Skeletal muscle satellite cell (primary cell): Measurements from ENCODE around the gene CREBRF.
A peak's percentile ranks its signal among the peaks of the same experiment; 100 is the strongest.
"Not testable (repeated sequence)": the region's sequence is repeated elsewhere in the genome, so short reads cannot be mapped to it uniquely, and the experiment has no call there.

Experiments
- H3K27me3 ChIP-seq: 2 replicates; pipeline ENCODE4 v1.7.0; 2013; ENCODE audit warnings: low read length; ENCODE audit not compliant: control insufficient read depth, insufficient read depth
- H3K36me3 ChIP-seq: 2 replicates; pipeline ENCODE4 v1.7.0; 2013; ENCODE audit warnings: mild to moderate bottlenecking, control low read depth, low read length; ENCODE audit not compliant: insufficient read depth
- H3K4me1 ChIP-seq: 2 replicates; pipeline ENCODE4 v1.7.0; 2013; ENCODE audit warnings: low read length; ENCODE audit not compliant: control insufficient read depth, insufficient read depth
- H3K4me2 ChIP-seq: 2 replicates; pipeline ENCODE4 v1.7.0; 2013; ENCODE audit warnings: mild to moderate bottlenecking, low read length
- H3K4me3 ChIP-seq: 2 replicates; pipeline ENCODE4 v1.7.0; 2013; ENCODE audit warnings: low read length
- H3K9ac ChIP-seq: 2 replicates; pipeline ENCODE4 v1.7.0; 2013; ENCODE audit warnings: mild to moderate bottlenecking, low read depth, low read length, moderate library complexity
- H3K9me3 ChIP-seq: replicated peaks from 2 replicates; pipeline ENCODE4 v1.7.0; 2013; ENCODE audit warnings: mild to moderate bottlenecking, control low read depth, low read length

CREBRF gene

DNA sequence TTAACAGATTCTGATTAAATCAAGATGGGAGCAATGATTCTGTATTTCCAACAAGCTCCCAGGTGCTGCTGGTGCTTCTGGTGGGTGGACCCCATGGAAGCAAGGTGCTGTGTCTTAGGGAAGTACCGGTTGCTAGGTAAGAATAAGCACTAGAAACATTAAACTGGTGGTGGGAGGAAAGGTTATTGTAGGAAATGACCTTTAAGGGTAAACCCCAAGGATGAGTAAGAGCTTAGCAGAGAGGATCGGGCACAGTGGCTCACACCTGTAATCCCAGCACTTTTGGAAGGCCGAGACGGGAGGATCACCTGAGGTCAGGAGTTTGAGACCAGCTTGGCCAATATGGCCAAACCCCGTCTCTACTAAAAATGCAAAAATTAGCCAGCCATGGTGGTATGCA is 16.2 kb upstream of the CREBRF start:
- Histone ChIP-seq H3K27me3 (no peaks in the 10 kb centered on the region), H3K9me3 (no peaks in the 10 kb centered on the region), H3K4me1 (peaks cover 13% of the 10 kb centered on the region), H3K9ac (no peak overlapping the region), H3K4me2 (no peak overlapping the region), H3K4me3 (no peak overlapping the region), H3K36me3 (peaks cover 12% of the 10 kb centered on the region)

DNA sequence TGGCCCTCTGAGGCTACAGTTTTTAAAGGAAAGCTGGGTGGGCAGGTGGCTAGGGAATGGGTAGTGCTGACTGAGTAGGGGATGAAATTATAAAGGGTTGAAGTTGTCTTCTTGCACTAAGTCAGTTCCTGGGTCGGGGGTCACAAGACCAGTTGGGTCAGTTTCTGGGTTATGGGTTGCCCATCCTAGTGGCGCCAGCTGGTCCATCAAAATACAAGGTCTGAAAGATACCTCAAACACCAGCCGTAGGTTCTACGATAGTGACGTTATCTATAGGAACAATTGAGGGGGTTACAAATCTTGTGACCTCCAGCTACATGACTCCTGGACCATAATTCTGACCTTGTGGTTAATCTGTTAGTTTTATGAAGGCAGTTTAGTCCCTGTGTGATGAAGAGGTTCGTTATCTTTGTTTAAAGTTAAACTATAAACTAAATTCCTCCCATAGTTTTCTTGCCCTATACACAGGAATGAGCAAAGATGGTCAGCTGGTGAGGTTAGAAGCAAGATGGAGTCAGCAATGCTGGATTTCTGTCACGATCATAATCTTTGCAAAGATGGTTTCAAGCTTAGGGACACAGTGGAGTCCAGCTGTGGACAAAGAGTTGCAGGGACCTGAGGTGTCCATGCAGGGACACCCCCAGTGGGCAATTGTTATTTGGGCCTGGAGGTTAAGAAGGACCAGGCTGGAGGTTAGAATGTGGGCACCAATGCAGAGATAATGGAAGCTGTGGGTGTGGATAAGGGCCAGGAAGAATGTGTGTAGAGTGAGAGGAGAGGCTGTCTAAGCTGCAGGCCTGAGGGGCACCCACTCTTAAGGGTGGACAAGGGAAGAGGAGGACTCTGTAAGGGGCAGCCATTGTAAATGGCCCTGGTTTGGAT is 14.0 kb upstream of the CREBRF start:
- Histone ChIP-seq H3K4me2 (no peak overlapping the region), H3K27me3 (no peaks in the 10 kb centered on the region), H3K4me1 (no peaks in the 10 kb centered on the region), H3K9ac (no peak overlapping the region), H3K36me3 (no peaks in the 10 kb centered on the region), H3K4me3 (no peak overlapping the region), H3K9me3 (no peaks in the 10 kb centered on the region)

DNA sequence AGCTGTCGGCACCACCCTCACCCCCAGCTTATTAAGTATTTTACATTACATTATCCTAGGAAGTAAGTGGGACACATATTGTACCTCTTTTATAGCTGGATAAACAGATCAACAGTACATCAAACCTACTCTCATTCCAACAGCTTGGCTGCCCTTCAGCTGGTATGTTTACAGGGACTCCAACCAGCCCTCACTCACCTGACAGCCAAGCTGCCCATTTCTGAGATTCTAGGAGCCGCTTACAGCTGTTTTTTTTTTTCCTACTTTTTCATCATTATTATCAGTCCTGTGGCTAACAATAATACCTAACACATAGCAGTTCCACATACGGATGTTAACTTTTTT is 13.4 kb upstream of the CREBRF start:
- Histone ChIP-seq H3K36me3 (no peaks in the 10 kb centered on the region), H3K27me3 (no peaks in the 10 kb centered on the region), H3K4me1 (no peaks in the 10 kb centered on the region), H3K4me2 (no peak overlapping the region), H3K4me3 (no peak overlapping the region), H3K9me3 (no peaks in the 10 kb centered on the region), H3K9ac (no peak overlapping the region)

DNA sequence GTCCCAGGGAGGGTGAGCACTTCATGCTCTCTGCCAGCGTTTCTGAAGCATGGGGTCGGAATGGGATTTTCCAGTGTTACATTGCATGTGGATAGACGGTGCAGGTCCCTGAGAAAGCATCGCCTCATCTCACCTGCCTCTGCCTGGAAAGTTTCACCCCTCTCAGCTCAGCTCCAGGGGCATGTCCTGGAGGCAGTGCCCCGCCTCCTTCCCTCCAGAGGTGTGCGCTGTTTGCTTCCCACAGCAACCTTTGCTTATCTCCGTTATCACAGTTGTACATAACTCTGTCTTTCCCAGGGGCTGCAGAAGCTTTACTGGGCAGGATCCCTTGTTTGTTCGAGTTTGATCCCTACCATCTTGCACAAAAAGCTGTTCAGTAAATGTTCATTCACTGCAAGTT is 10.7 kb upstream of the CREBRF start:
- Histone ChIP-seq H3K4me2 (no peak overlapping the region), H3K36me3 (no peaks in the 10 kb centered on the region), H3K9me3 (no peaks in the 10 kb centered on the region), H3K9ac (no peak overlapping the region), H3K4me3 (no peak overlapping the region), H3K4me1 (peaks cover 4% of the 10 kb centered on the region), H3K27me3 (no peaks in the 10 kb centered on the region)

DNA sequence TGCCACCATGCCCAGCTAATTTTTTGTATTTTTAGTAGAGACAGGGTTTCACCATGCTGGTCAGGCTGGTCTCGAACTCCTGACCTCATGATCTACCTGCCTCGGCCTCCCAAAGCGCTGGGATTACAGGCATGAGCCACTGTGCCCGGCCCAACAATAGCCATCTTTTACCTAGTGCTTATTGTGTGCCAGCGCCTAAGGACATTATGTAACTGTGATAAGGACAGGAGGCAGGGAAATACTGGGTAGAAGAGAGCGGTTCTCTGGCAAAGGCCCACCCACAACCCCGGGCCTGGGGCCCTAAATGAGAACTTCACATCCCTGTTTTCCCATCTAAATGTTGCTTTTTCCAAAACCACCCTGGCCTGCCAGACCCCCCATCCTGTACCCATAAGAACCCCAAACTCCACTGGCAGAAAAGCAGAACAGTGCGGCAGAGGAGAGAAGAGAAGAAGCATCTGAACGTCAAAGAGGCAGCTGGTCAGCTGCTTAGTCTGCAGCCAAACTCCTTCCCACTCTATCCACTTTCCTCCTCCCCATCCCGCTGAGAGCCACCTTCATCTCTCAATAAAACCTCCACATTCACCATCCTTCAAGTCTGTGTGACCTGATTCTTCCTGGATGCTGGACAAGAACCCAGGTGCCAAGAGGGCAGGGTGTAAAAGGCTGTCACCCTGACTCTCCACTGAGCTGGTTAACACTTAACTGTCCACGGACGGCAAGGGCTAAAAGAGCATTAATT is 8.9 kb upstream of the CREBRF start:
- not testable (repeated sequence) for H3K9ac ChIP-seq, H3K36me3 ChIP-seq, H3K9me3 ChIP-seq, H3K4me2 ChIP-seq, H3K27me3 ChIP-seq, H3K4me3 ChIP-seq
- H3K4me1 ChIP-seq: peaks cover 15% of the 10 kb centered on the region

DNA sequence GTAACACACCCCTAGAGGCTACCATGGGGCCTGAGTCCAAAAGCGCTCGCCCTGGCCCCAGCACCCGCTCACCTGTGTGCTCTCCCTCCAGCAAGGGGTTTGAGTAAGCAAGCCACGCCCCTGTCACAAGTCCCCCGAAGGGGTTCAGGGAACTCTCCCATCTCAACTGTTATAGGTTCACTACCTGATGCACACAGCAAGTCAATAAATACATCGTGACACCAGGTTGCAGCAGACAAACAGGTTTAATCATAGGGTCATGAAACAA is 8.4 kb upstream of the CREBRF start:
- Histone ChIP-seq H3K27me3 (no peaks in the 10 kb centered on the region), H3K4me2 (no peak overlapping the region), H3K9me3 (no peaks in the 10 kb centered on the region), H3K9ac (no peak overlapping the region), H3K36me3 (no peaks in the 10 kb centered on the region), H3K4me1 (peaks cover 20% of the 10 kb centered on the region), H3K4me3 (no peak overlapping the region)

DNA sequence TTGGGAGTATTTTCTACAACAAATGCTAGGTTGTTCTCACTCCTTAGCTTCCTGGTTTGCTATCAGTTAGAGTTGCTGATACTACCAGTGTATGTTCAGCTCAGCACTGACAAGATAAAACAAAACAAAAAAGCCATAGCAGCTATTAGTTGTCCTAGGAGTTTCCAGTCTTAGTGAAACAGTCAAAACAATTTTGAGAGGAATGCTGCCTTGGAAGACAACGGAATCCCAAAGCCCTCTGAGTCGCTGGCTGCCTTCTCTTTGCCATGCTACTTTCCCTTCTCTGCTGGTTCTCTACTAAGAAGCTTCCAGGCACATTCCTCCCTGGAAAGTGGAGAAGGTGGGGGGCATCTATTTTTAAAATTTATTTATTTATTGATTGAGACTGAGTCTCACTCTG is 5.4 kb upstream of the CREBRF start:
- Histone ChIP-seq H3K9me3 (no peaks in the 10 kb centered on the region), H3K27me3 (no peaks in the 10 kb centered on the region), H3K4me3 (no peak overlapping the region), H3K9ac (no peak overlapping the region), H3K36me3 (no peaks in the 10 kb centered on the region), H3K4me1 (peaks cover 37% of the 10 kb centered on the region), H3K4me2 (peak overlapping the region; percentile 7)

DNA sequence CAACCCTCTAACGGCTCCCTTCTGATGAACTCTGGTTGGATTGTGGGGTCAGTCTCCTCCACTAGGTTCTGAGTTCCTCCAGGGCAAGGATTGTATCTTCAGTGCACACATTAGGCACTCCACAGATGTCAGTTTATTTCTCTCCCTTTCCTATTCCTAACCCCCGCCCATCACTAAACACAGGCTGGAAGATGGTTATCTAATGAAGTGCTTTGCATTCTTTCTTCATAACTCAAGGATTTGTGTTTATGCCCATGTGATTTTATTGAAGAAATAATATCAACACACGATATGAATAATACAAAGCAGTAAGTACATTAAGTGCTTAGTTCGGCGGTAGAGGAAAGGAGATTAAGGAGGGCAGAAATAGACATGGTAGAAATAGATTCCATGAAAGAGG is 4.4 kb upstream of the CREBRF start:
- peak overlapping the region; percentile 39 for H3K9ac ChIP-seq
- no peaks in the 10 kb centered on the region for H3K9me3 ChIP-seq
- H3K4me3 ChIP-seq: peak overlapping the region; percentile 20
- peak overlapping the region; percentile 80 for H3K4me2 ChIP-seq
- H3K27me3 ChIP-seq: no peaks in the 10 kb centered on the region
- peaks cover 37% of the 10 kb centered on the region for H3K4me1 ChIP-seq
- H3K36me3 ChIP-seq: no peaks in the 10 kb centered on the region

DNA sequence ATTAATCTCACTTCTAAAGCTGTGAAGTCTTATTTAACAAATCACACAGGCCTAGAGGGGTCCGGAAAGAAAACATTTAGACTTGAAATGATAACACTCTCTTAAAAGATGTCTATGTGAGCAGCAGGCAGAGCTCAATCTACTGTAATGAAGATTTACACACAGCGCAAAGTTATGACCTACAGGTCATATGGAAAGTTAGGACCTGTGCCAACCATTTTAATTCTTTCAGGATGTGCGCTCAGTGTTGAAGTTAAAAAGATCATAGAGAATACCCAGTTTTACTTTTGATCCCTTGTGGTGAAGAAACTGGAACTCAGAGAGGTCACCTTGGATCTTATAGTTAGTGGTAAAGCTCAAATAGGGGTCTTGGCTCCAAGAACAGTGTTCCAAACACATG is 3.1 kb upstream of the CREBRF start:
- Histone ChIP-seq H3K9me3 (no peaks in the 10 kb centered on the region), H3K4me1 (peaks cover 39% of the 10 kb centered on the region), H3K4me2 (no peak overlapping the region), H3K4me3 (no peak overlapping the region), H3K27me3 (no peaks in the 10 kb centered on the region), H3K9ac (no peak overlapping the region), H3K36me3 (no peaks in the 10 kb centered on the region)

DNA sequence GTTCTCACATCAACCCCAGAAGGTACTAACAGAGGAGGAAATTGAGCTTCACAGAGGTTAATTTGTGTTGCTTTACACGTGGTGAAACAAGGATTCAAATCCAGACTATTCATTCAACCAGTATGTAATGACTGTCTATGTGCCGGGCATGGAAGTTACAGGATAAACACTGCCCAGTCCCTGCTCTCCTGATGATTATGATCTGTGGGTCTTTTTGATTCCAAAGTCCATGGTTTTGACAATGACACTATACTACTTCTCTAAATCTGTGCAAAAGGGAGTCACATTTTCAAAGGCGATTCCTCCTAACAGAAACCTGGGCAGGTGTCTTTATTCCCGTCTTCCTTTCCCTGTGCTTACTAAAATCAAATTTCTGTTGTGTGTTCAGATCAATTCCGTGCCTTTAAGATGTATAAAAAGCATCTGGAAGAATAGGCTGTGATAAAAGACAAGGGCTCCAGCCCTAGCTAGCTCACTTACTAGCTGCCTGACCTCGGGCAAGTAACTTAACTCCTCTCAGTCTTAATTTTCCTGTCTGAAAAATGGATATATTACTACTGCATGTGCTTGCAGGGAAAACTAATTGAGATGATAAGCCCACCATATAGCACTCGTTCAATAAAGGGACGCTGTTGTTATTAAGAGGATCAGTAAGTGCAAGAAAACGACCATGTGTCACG is 970 bp upstream of the CREBRF start:
- peak overlapping the region; percentile 75 for H3K9ac ChIP-seq
- H3K27me3 ChIP-seq: no peaks in the 10 kb centered on the region
- peak overlapping the region; percentile 92 for H3K4me3 ChIP-seq
- no peaks in the 10 kb centered on the region for H3K36me3 ChIP-seq
- no peaks in the 10 kb centered on the region for H3K9me3 ChIP-seq
- H3K4me1 ChIP-seq: peaks cover 38% of the 10 kb centered on the region
- peak overlapping the region; percentile 96 for H3K4me2 ChIP-seq

DNA sequence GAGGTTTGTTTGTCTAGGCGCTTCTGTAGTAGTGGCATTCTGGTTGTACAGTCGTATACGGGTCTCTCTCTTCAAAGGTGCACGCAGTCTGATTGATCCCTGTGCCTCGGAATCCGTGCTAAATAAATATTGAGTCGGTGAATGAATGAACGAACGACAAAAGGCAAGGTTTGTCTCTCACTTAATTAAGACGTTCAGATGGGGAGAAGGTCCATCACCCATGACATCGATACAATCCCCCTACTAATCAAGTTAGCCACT is 500 bp upstream of the CREBRF start:
- H3K4me2 ChIP-seq: peak overlapping the region; percentile 96
- peaks cover 38% of the 10 kb centered on the region for H3K4me1 ChIP-seq
- no peaks in the 10 kb centered on the region for H3K9me3 ChIP-seq
- peaks cover 4% of the 10 kb centered on the region for H3K36me3 ChIP-seq
- H3K27me3 ChIP-seq: no peaks in the 10 kb centered on the region
- H3K4me3 ChIP-seq: peak overlapping the region; percentile 92
- peak overlapping the region; percentile 75 for H3K9ac ChIP-seq

DNA sequence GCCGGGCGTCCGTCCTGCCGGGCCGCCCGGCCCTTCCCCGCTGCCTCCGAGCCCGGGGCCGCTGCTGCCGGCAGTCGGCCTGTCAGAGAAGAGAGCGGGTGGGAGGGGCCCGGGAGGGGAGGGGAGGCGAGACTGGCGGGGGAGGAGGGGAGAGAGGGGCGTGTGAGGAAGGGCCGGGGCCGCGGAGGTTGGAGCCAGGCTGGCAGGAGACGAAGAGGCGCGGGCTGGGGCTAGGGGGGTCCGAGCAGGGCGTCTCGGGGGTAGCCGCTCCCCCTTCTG is 570 bp downstream of the CREBRF start:
- Histone ChIP-seq H3K9me3 (no peaks in the 10 kb centered on the region), H3K36me3 (peaks cover 5% of the 10 kb centered on the region), H3K9ac (peak overlapping the region; percentile 96), H3K4me1 (peaks cover 32% of the 10 kb centered on the region), H3K27me3 (no peaks in the 10 kb centered on the region), H3K4me3 (peak overlapping the region; percentile 92), H3K4me2 (peak overlapping the region; percentile 75)
